PC-9 (cell line): Measurements from ENCODE around the gene PRLR.

ENCODE experiments used
- CTCF ChIP-seq: fragments of 200-600 bp; sonication (generic); conservative IDR thresholded peaks from 2 replicates; pipeline ENCODE4 v1.6.1; 2017; ENCODE audit warnings: mixed run types, antibody characterized with exemption, mild to moderate bottlenecking, moderate library complexity
- EZH2 ChIP-seq: fragments of 200-600 bp; sonication (generic); IDR thresholded peaks from 2 replicates; pipeline ENCODE4 v1.8.0; 2017; ENCODE audit warnings: antibody characterized with exemption, low read depth

GRCh38 chr5:35012365-35012764 is 217.9 kb downstream of the PRLR start:
- TF ChIP-seq CTCF (no peak), EZH2 (no peak)
